Neural progenitor cell (in vitro differentiated cells): ENCODE data around the gene AADACL4. TPM values are rescaled to one million over a fixed set of nuclear protein-coding genes. Genes with fewer than 3 reads are reported as not detected.

Source experiments
- DNase-seq: peaks from one replicate; pipeline ENCODE4 v3.0.0-alpha.2; 2016; ENCODE audit warnings: low spot score
- H2AFZ ChIP-seq: fragments of 200-600 bp; sonication (generic); replicated peaks from 2 replicates; pipeline ENCODE4 v1.6.1; 2016; ENCODE audit warnings: antibody characterized with exemption
- H3F3A ChIP-seq: fragments of 200-600 bp; sonication (generic); 2 replicates; pipeline ENCODE4 v1.6.1; 2016; ENCODE audit warnings: antibody characterized with exemption, low read depth
- H3K27ac ChIP-seq: fragments of 200-600 bp; sonication (generic); 2 replicates; pipeline ENCODE4 v1.5.1; 2016; ENCODE audit warnings: mild to moderate bottlenecking
- H3K27me3 ChIP-seq: fragments of 200-600 bp; sonication (generic); 2 replicates; pipeline ENCODE4 v1.6.1; 2016; ENCODE audit warnings: mild to moderate bottlenecking, moderate library complexity
- H3K36me3 ChIP-seq: fragments of 200-600 bp; sonication (generic); 2 replicates; pipeline ENCODE4 v1.5.1; 2016
- H3K4me1 ChIP-seq: fragments of 200-600 bp; sonication (generic); 2 replicates; pipeline ENCODE4 v1.6.1; 2016; ENCODE audit warnings: mixed run types
- H3K4me2 ChIP-seq: fragments of 200-600 bp; sonication (generic); 2 replicates; pipeline ENCODE4 v1.6.1; 2016
- H3K4me3 ChIP-seq: fragments of 200-600 bp; sonication (generic); 2 replicates; pipeline ENCODE4 v1.5.1; 2016
- H3K79me2 ChIP-seq: fragments of 200-600 bp; sonication (generic); 2 replicates; pipeline ENCODE4 v1.6.1; 2016; ENCODE audit warnings: low read depth
- H3K9ac ChIP-seq: fragments of 200-600 bp; sonication (generic); 2 replicates; pipeline ENCODE4 v1.6.1; 2016
- H3K9me3 ChIP-seq: fragments of 200-600 bp; sonication (generic); 2 replicates; pipeline ENCODE4 v1.5.1; 2016; ENCODE audit warnings: low read depth
- H4K20me1 ChIP-seq: fragments of 200-600 bp; sonication (generic); 2 replicates; pipeline ENCODE4 v1.6.1; 2016; ENCODE audit warnings: low read depth
- H3K27ac Mint-ChIP-seq: 3 replicates; pipeline ENCODE4 v1.8.0; 2021; ENCODE audit warnings: mixed read lengths
- H3K27me3 Mint-ChIP-seq: 2 replicates; pipeline ENCODE4 v1.8.0; 2022; ENCODE audit warnings: low read depth, mild to moderate bottlenecking, inconsistent platforms, moderate library complexity, mixed read lengths; ENCODE audit not compliant: insufficient read depth
- H3K36me3 Mint-ChIP-seq: 3 replicates; pipeline ENCODE4 v1.8.0; 2021; ENCODE audit warnings: mixed read lengths
- H3K4me1 Mint-ChIP-seq: 3 replicates; pipeline ENCODE4 v1.8.0; 2021; ENCODE audit warnings: mixed read lengths
- H3K4me3 Mint-ChIP-seq: 3 replicates; pipeline ENCODE4 v1.8.0; 2021; ENCODE audit warnings: mild to moderate bottlenecking, moderate library complexity, mixed read lengths
- H3K9me3 Mint-ChIP-seq: 3 replicates; pipeline ENCODE4 v1.8.0; 2020; ENCODE audit warnings: mixed read lengths
- CTCF ChIP-seq: fragments of 200-600 bp; sonication (generic); IDR thresholded peaks from 2 replicates; pipeline ENCODE4 v1.5.1; 2017; ENCODE audit warnings: antibody characterized with exemption, mild to moderate bottlenecking
- EZH2 ChIP-seq: fragments of 200-600 bp; sonication (generic); IDR thresholded peaks from 2 replicates; pipeline ENCODE4 v1.6.1; 2017; ENCODE audit warnings: antibody characterized with exemption, mild to moderate bottlenecking, moderate library complexity
- EZH2phosphoT487 ChIP-seq: fragments of 200-600 bp; sonication (generic); IDR thresholded peaks from 2 replicates; pipeline ENCODE4 v1.6.1; 2017; ENCODE audit warnings: antibody characterized with exemption
- total RNA-seq: library from RNA; depleted of rRNA; stranded (reverse); fragments of >200 nt; gene quantifications from 2 replicates; pipeline ENCODE4 v1.2.3, GENCODE V29; 2015; ENCODE audit warnings: low replicate concordance

The AADACL4 gene
- total RNA-seq, 1 donor from 2014 or later, result not detected

GRCh38 chr1:12625276-12625675 is 18.6 kb upstream of the AADACL4 start:
- peaks cover 5% of the 10 kb centered on the region for H3K27me3 Mint-ChIP-seq
- peak overlapping the region; percentile 68 for H3K27ac Mint-ChIP-seq
- TF ChIP-seq CTCF (no peak), EZH2phosphoT487 (no peak), EZH2 (no peak)
- Histone ChIP-seq H3K4me2 (no peak overlapping the region), H3K79me2 (no peaks in the 10 kb centered on the region), H3K27ac (no peak overlapping the region), H3K4me1 (peaks cover 29% of the 10 kb centered on the region), H3K36me3 (no peaks in the 10 kb centered on the region), H3F3A (peaks cover 25% of the 10 kb centered on the region), H2AFZ (no peak overlapping the region), H3K4me3 (no peak overlapping the region), H4K20me1 (no peaks in the 10 kb centered on the region), H3K27me3 (no peaks in the 10 kb centered on the region), H3K9ac (no peak overlapping the region), H3K9me3 (no peaks in the 10 kb centered on the region)
- H3K9me3 Mint-ChIP-seq, result no peaks in the 10 kb centered on the region
- no peak for DNase-seq
- no peak overlapping the region for H3K4me3 Mint-ChIP-seq
- H3K4me1 Mint-ChIP-seq, result peaks cover 34% of the 10 kb centered on the region
- no peaks in the 10 kb centered on the region for H3K36me3 Mint-ChIP-seq

GRCh38 chr1:12626888-12627287 is 17.0 kb upstream of the AADACL4 start:
- H3K36me3 Mint-ChIP-seq, result no peaks in the 10 kb centered on the region
- Histone ChIP-seq H3K9me3 (no peaks in the 10 kb centered on the region), H3K9ac (no peak overlapping the region), H2AFZ (no peak overlapping the region), H4K20me1 (no peaks in the 10 kb centered on the region), H3K79me2 (no peaks in the 10 kb centered on the region), H3K27me3 (no peaks in the 10 kb centered on the region), H3K4me1 (peaks cover 26% of the 10 kb centered on the region), H3K4me2 (no peak overlapping the region), H3K36me3 (no peaks in the 10 kb centered on the region), H3K27ac (no peak overlapping the region), H3K4me3 (no peak overlapping the region), H3F3A (peaks cover 25% of the 10 kb centered on the region)
- no peak overlapping the region for H3K4me3 Mint-ChIP-seq
- peaks cover 9% of the 10 kb centered on the region for H3K27me3 Mint-ChIP-seq
- no peaks in the 10 kb centered on the region for H3K9me3 Mint-ChIP-seq
- H3K27ac Mint-ChIP-seq, result no peak overlapping the region
- TF ChIP-seq EZH2phosphoT487 (no peak), EZH2 (no peak), CTCF (no peak)
- H3K4me1 Mint-ChIP-seq, result peaks cover 28% of the 10 kb centered on the region
- no peak for DNase-seq

GRCh38 chr1:12627296-12627695 is 16.6 kb upstream of the AADACL4 start:
- TF ChIP-seq EZH2, result no peak
- no peak for TF ChIP-seq EZH2phosphoT487
- no peak for TF ChIP-seq CTCF
- Mint-ChIP-seq H3K4me1 (peaks cover 24% of the 10 kb centered on the region), H3K27me3 (peaks cover 9% of the 10 kb centered on the region), H3K27ac (no peak overlapping the region), H3K9me3 (no peaks in the 10 kb centered on the region), H3K4me3 (no peak overlapping the region), H3K36me3 (no peaks in the 10 kb centered on the region)
- Histone ChIP-seq H3K27ac (no peak overlapping the region), H3K36me3 (no peaks in the 10 kb centered on the region), H2AFZ (no peak overlapping the region), H3K9me3 (no peaks in the 10 kb centered on the region), H3F3A (peaks cover 25% of the 10 kb centered on the region), H3K4me1 (peaks cover 22% of the 10 kb centered on the region), H3K9ac (no peak overlapping the region), H4K20me1 (no peaks in the 10 kb centered on the region), H3K4me3 (no peak overlapping the region), H3K79me2 (no peaks in the 10 kb centered on the region), H3K4me2 (no peak overlapping the region), H3K27me3 (no peaks in the 10 kb centered on the region)
- no peak for DNase-seq
